ENCODE measurements around the gene PITPNM3.

PITPNM3 gene

DNA sequence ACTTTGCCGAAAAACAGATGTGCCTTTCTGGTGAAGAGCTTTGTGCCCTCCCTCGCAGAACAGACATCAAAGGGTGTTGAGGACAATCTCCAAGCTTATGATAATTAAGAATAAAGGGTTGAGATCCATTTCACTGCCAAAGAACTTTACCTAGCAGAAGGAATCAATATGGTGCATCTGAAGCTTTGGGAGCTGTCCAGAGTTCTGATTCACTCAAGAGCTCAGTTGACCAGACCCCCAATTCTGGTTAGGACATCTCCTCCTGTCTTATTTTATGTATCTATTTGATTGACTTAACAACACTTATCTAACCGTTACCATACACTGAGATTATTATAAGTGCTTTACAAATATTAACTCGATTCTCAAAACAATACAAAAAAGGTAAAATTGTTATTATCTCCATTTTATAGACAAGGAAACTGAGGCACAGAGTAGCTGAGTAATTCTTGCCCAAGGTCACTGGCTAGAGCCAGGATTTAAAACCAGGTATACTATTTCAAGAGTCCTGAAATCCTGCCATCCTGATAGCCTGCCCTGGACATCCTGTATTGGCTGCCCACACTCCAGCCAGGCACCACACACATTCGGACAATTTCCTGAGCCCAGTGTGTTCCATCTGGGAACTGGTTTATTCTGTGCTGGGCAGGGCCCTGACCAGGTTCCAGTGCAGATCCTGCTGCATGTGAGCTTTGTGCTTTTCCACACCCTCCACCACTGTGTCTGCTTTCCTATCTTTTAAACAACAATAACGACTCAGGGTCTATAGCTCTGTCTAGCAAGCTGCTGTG is 29.8 kb downstream of the PITPNM3 start:
- TF ChIP-seq TCF12 (IDR thresholded peaks at IDR 0.05; ENCODE audit: low read depth) (no peak), CREB1 (IDR thresholded peaks at IDR 0.05; ENCODE audit: low read depth) (no peak), YY1 (IDR thresholded peaks at IDR 0.05; ENCODE audit: low read depth) (0 out of 2 replicates have a peak, but pooled peaks have one; percentile 35), TEAD4 (IDR thresholded peaks at IDR 0.05) (no peak)
- TF ChIP-seq, protein P1, sequence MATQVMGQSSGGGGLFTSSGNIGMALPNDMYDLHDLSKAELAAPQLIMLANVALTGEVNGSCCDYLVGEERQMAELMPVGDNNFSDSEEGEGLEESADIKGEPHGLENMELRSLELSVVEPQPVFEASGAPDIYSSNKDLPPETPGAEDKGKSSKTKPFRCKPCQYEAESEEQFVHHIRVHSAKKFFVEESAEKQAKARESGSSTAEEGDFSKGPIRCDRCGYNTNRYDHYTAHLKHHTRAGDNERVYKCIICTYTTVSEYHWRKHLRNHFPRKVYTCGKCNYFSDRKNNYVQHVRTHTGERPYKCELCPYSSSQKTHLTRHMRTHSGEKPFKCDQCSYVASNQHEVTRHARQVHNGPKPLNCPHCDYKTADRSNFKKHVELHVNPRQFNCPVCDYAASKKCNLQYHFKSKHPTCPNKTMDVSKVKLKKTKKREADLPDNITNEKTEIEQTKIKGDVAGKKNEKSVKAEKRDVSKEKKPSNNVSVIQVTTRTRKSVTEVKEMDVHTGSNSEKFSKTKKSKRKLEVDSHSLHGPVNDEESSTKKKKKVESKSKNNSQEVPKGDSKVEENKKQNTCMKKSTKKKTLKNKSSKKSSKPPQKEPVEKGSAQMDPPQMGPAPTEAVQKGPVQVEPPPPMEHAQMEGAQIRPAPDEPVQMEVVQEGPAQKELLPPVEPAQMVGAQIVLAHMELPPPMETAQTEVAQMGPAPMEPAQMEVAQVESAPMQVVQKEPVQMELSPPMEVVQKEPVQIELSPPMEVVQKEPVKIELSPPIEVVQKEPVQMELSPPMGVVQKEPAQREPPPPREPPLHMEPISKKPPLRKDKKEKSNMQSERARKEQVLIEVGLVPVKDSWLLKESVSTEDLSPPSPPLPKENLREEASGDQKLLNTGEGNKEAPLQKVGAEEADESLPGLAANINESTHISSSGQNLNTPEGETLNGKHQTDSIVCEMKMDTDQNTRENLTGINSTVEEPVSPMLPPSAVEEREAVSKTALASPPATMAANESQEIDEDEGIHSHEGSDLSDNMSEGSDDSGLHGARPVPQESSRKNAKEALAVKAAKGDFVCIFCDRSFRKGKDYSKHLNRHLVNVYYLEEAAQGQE (IDR thresholded peaks at IDR 0.05; ENCODE audit: low read depth), result peak; percentile 87

DNA sequence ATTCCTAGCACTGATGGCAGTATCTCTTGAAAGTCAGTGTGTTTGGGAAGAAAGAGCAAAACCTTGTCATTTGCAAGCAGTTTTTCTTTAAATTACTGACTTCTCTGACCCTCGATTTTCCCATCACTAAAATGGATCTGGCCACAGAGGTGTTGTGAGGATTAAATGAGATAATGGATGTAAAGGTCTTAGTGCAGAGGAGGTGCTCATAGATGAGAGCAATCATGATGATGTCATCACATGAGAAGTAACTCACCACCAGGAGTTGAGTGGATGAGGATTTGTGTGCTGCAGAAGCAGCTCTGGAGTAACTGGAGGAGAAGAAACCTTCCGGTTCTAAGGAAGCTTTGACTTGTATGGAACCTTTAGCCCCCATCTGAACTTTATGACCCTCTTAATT is 30.6 kb downstream of the PITPNM3 start:
- TF ChIP-seq EGR1 (IDR thresholded peaks at IDR 0.05), result no peak
- no peak for TF ChIP-seq FOXM1 (IDR thresholded peaks at IDR 0.05; ENCODE audit: borderline replicate concordance, low read depth)
- no peak for TF ChIP-seq YY1 (IDR thresholded peaks at IDR 0.05; ENCODE audit: low read depth)
- TF ChIP-seq CREB1 (IDR thresholded peaks at IDR 0.05; ENCODE audit: low read depth), result no peak
- no peak for TF ChIP-seq CEBPB (IDR thresholded peaks at IDR 0.05)
- no peak for TF ChIP-seq TAF1 (IDR thresholded peaks at IDR 0.05; ENCODE audit: low read depth)
- no peak for TF ChIP-seq RAD21 (IDR thresholded peaks at IDR 0.05; ENCODE audit: low read depth)

DNA sequence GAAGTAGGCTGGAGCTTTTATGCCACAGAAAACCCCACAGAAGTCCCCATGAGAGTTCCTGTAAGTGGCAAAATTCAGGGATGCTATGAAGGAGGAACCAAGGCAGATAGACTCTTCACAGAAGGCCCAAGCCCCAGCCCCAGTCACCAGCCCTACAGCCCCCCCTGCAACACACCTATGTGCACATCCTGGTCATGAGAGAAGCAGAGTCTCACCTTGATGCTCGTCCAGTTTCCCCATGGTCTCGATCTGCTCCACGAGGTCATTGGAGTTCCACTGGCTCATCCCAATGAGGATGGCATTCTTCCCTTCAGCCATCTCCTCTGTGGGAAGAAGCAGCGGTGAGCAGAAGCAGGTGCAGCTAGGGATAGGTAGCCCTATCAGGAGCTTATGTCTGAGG is 31.2 kb downstream of the PITPNM3 start:
- TF ChIP-seq RAD21 (IDR thresholded peaks at IDR 0.05; ENCODE audit: low read depth) (no peak), ZBTB7A (IDR thresholded peaks at IDR 0.05; ENCODE audit: low read depth) (no peak), TEAD4 (IDR thresholded peaks at IDR 0.05) (no peak), YY1 (IDR thresholded peaks at IDR 0.05; ENCODE audit: low read depth) (no peak), EP300 (IDR thresholded peaks at IDR 0.05; ENCODE audit: borderline replicate concordance) (no peak), CREB1 (IDR thresholded peaks at IDR 0.05; ENCODE audit: low read depth) (no peak), EGR1 (IDR thresholded peaks at IDR 0.05) (no peak), TAF1 (IDR thresholded peaks at IDR 0.05; ENCODE audit: low read depth) (no peak), NFIC (IDR thresholded peaks at IDR 0.05) (no peak)
- TF ChIP-seq, protein P2, sequence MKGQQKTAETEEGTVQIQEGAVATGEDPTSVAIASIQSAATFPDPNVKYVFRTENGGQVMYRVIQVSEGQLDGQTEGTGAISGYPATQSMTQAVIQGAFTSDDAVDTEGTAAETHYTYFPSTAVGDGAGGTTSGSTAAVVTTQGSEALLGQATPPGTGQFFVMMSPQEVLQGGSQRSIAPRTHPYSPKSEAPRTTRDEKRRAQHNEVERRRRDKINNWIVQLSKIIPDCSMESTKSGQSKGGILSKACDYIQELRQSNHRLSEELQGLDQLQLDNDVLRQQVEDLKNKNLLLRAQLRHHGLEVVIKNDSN (IDR thresholded peaks at IDR 0.05), result no peak

DNA sequence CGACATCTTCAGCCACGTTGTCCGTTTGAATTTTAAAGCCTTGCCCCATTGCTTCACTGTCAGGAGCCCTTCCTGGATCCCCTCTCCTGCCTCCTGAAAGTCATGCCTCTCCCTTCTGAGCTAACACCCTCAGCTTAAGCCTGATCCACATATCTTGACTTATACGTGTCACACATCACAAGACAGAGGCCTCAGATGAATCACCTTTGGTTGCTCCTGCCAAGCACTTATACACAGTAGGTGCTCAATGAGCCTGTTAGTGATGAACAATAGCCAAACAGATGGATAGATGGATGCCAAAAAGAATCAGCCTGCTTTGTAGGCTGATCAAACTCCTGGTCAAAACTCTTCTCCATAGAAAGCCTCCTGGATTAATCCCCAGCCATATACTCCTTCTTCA is 31.8 kb downstream of the PITPNM3 start:
- TF ChIP-seq NFIC (IDR thresholded peaks at IDR 0.05) (peak; percentile 73), RAD21 (IDR thresholded peaks at IDR 0.05; ENCODE audit: low read depth) (no peak), TEAD4 (IDR thresholded peaks at IDR 0.05) (no peak), TCF12 (IDR thresholded peaks at IDR 0.05; ENCODE audit: low read depth) (peak; percentile 52; the same call in 1 of the 2 replicates), EP300 (IDR thresholded peaks at IDR 0.05; ENCODE audit: borderline replicate concordance) (peak; percentile 66; the same call in 1 of the 2 replicates)

DNA sequence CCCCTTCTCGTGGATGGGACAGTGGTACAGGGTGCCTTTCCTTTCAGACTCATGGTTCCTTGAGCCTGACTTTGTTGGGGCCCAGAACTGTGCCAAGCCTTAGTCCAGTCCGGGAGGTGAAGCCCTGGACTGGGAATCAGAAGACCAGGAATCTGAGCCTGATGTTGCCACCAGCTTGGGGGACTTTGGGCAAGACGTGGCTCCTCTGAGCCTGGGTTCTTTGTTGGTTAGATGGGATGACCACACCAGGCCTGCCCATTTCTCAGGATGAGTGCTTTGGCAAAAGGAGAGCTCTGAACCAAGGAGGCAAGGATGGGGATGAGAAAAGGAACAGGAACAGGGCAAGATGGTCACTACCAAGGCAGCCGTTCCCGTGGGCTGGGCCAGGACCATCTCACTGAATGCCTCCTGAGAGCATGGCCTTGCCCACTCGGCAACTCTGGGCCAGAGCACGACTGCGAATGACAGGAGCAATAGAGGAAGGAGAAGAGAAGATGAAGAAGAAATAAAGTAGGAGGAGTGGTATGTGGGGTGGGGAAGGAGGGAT is 32.5 kb downstream of the PITPNM3 start:
- TF ChIP-seq, protein P2 (IDR thresholded peaks at IDR 0.05), result no peak
- no peak for TF ChIP-seq TCF12 (IDR thresholded peaks at IDR 0.05; ENCODE audit: low read depth)
- no peak for TF ChIP-seq EP300 (IDR thresholded peaks at IDR 0.05; ENCODE audit: borderline replicate concordance)
- TF ChIP-seq, protein P1 (IDR thresholded peaks at IDR 0.05; ENCODE audit: low read depth), result no peak
- no peak for TF ChIP-seq EGR1 (IDR thresholded peaks at IDR 0.05)
- no peak for TF ChIP-seq ZBTB7A (IDR thresholded peaks at IDR 0.05; ENCODE audit: low read depth)
- TF ChIP-seq RAD21 (IDR thresholded peaks at IDR 0.05; ENCODE audit: low read depth), result no peak
- no peak for TF ChIP-seq TEAD4 (IDR thresholded peaks at IDR 0.05)
- no peak for TF ChIP-seq CREB1 (IDR thresholded peaks at IDR 0.05; ENCODE audit: low read depth)
- TF ChIP-seq FOXM1 (IDR thresholded peaks at IDR 0.05; ENCODE audit: borderline replicate concordance, low read depth), result no peak
- TF ChIP-seq YY1 (IDR thresholded peaks at IDR 0.05; ENCODE audit: low read depth), result no peak
- no peak for TF ChIP-seq NFIC (IDR thresholded peaks at IDR 0.05)
- no peak for TF ChIP-seq CEBPB (IDR thresholded peaks at IDR 0.05)
- TF ChIP-seq, protein P3, sequence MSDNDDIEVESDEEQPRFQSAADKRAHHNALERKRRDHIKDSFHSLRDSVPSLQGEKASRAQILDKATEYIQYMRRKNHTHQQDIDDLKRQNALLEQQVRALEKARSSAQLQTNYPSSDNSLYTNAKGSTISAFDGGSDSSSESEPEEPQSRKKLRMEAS (IDR thresholded peaks at IDR 0.05), result no peak
- no peak for TF ChIP-seq TAF1 (IDR thresholded peaks at IDR 0.05; ENCODE audit: low read depth)

DNA sequence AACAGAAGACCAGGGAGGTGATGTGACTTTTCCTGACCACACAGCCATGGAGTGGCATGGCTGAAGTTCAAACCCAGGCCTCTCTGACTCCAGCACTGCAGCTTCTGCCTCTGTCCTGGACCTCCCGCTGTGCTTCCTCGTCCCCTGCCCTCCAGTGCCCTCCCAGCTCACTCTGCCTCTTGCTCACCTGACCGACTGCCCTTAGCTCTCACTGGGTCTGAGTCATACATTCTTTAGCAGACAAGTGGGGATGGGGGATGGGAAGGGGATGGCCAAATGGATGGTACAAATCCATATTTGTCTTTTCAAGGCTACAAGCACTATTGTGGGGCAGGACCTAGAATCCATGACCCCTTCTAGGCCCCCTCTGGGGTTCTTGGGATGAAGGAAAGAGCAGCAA is 33.0 kb downstream of the PITPNM3 start:
- TF ChIP-seq EP300 (IDR thresholded peaks at IDR 0.05; ENCODE audit: borderline replicate concordance) (peak; percentile 46; the same call in 1 of the 2 replicates), CEBPB (IDR thresholded peaks at IDR 0.05) (no peak), TCF12 (IDR thresholded peaks at IDR 0.05; ENCODE audit: low read depth) (no peak; the same call in 1 of the 2 replicates), YY1 (IDR thresholded peaks at IDR 0.05; ENCODE audit: low read depth) (no peak), NFIC (IDR thresholded peaks at IDR 0.05) (no peak), FOXM1 (IDR thresholded peaks at IDR 0.05; ENCODE audit: borderline replicate concordance, low read depth) (no peak), TEAD4 (IDR thresholded peaks at IDR 0.05) (0 out of 2 replicates have a peak, but pooled peaks have one; percentile 51), TAF1 (IDR thresholded peaks at IDR 0.05; ENCODE audit: low read depth) (no peak), ZBTB7A (IDR thresholded peaks at IDR 0.05; ENCODE audit: low read depth) (no peak), EGR1 (IDR thresholded peaks at IDR 0.05) (no peak)
- TF ChIP-seq, protein P2 (IDR thresholded peaks at IDR 0.05), result peak; percentile 56
- TF ChIP-seq, protein P3 (IDR thresholded peaks at IDR 0.05), result no peak
- TF ChIP-seq, protein P1 (IDR thresholded peaks at IDR 0.05; ENCODE audit: low read depth), result no peak

All from Ishikawa (cell line).